ENCODE data around the gene KRTAP10-4.

GRCh38 chr21:44603109-44603875 lies 29.8 kb downstream of the KRTAP10-4 start:
- TF ChIP-seq POLR2AphosphoS5 (IDR thresholded peaks at IDR 0.05; ENCODE audit: low read depth, low read length), result no peak
- TF ChIP-seq CHD2 (IDR thresholded peaks at IDR 0.05; ENCODE audit: low read length, partially characterized antibody), result no peak
- no peak for TF ChIP-seq CTCF (IDR thresholded peaks at IDR 0.05)
- no peak for TF ChIP-seq RFX5 (IDR thresholded peaks at IDR 0.05; ENCODE audit: low read length)
- TF ChIP-seq FOXM1 (IDR thresholded peaks at IDR 0.05; ENCODE audit: low read depth), result no peak
- TF ChIP-seq RXRA (IDR thresholded peaks at IDR 0.05; ENCODE audit: borderline replicate concordance, low read depth), result no peak
- TF ChIP-seq GABPA (IDR thresholded peaks at IDR 0.05; ENCODE audit: low read depth), result no peak
- no peak for TF ChIP-seq TAF1 (IDR thresholded peaks at IDR 0.05; ENCODE audit: borderline replicate concordance, low read depth, low read length)
- no peak for TF ChIP-seq EP300 (IDR thresholded peaks at IDR 0.05; ENCODE audit: borderline replicate concordance in 1 of 2, low read depth in 1 of 2, low read length in 1 of 2)
- TF ChIP-seq ZBTB33 (IDR thresholded peaks at IDR 0.05; ENCODE audit: borderline replicate concordance, low read depth), result no peak
- no peak for TF ChIP-seq REST (IDR thresholded peaks at IDR 0.05; ENCODE audit: low read depth, low read length)
- no peak for TF ChIP-seq IRF3 (IDR thresholded peaks at IDR 0.05; ENCODE audit: low read depth, low read length)
